ENCODE results near the gene SLC5A1. TPM values are rescaled to one million over a fixed set of nuclear protein-coding genes. Genes with fewer than 3 reads are reported as not detected.
A peak's percentile ranks its signal among the peaks of the same experiment; 100 is the strongest.

The SLC5A1 gene
- polyA plus RNA-seq, 4 donors = 29.6 to 364 (median 274) TPM

DNA sequence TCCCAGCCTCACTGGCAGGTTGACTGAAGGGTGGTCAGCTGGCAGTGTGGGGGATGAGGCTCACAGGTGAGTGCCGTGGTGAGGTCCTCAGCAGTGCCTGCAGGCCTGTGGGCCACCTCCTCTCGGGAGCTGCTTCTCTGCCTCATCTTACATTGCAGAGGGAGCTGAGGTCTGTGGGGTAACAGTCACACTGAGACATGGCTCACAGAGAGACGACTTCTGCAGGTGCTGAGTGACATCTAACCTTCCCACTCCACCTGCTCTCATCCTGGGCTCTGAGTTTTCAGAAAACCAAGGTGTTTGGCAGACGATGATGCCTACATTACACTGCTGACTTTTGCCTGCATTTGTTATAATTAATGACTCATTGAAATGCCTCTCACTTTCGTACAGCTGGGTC, 8.8 kb upstream of the SLC5A1 start:
- H3K36me3 ChIP-seq (ENCODE audit: control insufficient read depth in 3 of 3, insufficient read depth in 2 of 3, low read depth in 1 of 3, low read length in 3 of 3) = no peaks in the 10 kb centered on the region
- H3K9me3 ChIP-seq (ENCODE audit: control insufficient read depth in 2 of 2, insufficient read depth in 1 of 2, low read depth in 1 of 2, low read length in 1 of 2) = no peaks in the 10 kb centered on the region
- no peak overlapping the region for H3K4me3 ChIP-seq (ENCODE audit: low read depth in 1 of 3, low read length in 3 of 3)
- H3K4me1 ChIP-seq (ENCODE audit: control insufficient read depth in 3 of 3, insufficient read depth in 2 of 3, low read depth in 1 of 3, low read length in 2 of 3) = peaks cover 2 to 9% (median 3%) of the 10 kb centered on the region in 3 donors
- FAIRE-seq (no peak), DNase-seq (no peak)
- 52 to 64% (median 53%) methylated on average over 5 of the region's 5 CpGs for WGBS, 3 donors
- no peaks in the 10 kb centered on the region for H3K27me3 ChIP-seq (ENCODE audit: control insufficient read depth in 3 of 3, insufficient read depth in 3 of 3, low read length in 3 of 3)
- H3K27ac ChIP-seq (ENCODE audit: low read depth in 1 of 3, low read length in 2 of 3) = no peak overlapping the region

DNA sequence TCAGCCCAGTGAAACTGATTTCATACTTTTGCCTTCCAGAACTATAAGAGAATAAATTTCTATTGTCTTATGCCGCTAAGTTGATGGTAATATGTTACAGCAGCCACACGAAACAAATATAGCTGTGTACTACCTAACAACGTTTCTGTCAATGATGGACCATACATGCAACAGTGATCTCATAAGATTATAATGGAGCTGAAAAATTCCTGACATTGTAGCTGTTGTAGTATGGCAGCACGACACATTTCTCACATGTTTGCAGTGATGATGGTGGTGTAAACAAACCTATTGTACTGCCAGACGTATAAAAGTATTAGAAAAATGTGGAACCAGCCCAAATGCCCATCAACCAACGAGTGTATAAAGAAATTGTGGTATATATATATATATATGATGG, 5.8 kb upstream of the SLC5A1 start:
- H3K4me3 ChIP-seq (ENCODE audit: low read depth in 1 of 3, low read length in 3 of 3) = no peak overlapping the region
- peaks cover 0 to 5% (median 2%) of the 10 kb centered on the region in 3 donors for H3K4me1 ChIP-seq (ENCODE audit: control insufficient read depth in 3 of 3, insufficient read depth in 2 of 3, low read depth in 1 of 3, low read length in 2 of 3)
- WGBS, 3 donors = 72 to 87% (median 78%) methylated on average over 6 of the region's 6 CpGs
- H3K27ac ChIP-seq (ENCODE audit: low read depth in 1 of 3, low read length in 2 of 3) = no peak overlapping the region
- H3K27me3 ChIP-seq (ENCODE audit: control insufficient read depth in 3 of 3, insufficient read depth in 3 of 3, low read length in 3 of 3) = no peaks in the 10 kb centered on the region
- no peaks in the 10 kb centered on the region for H3K9me3 ChIP-seq (ENCODE audit: control insufficient read depth in 2 of 2, insufficient read depth in 1 of 2, low read depth in 1 of 2, low read length in 1 of 2)
- FAIRE-seq (no peak), DNase-seq (no peak)
- H3K36me3 ChIP-seq (ENCODE audit: control insufficient read depth in 3 of 3, insufficient read depth in 2 of 3, low read depth in 1 of 3, low read length in 3 of 3) = no peaks in the 10 kb centered on the region

DNA sequence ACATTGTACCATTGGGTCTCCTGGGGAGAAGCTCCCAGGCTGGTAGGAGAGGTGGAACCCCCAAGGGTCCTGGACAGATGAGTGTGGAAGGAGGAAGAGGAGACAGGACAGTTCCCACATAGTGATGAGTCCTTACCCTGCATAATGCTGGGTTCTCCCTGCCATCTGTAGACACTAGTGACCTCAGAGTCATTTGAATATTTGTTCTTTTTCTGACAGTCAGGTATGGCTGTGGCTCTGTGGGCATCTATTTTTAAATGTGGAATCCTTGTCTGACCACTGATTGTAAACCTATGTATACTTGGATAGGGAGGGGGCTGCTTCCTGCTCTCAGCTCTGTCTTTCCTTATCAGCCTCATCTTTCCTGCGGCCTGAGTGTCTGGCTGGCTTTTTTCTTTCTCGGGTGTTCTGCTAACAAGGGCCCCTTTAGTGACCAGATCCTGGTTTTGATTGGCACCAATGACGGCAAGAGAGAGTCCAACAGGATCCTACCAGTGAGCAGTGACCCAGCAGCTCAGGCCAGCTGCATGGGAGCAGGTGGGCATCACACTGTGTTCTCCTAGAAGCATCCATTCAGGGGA, 2.6 kb upstream of the SLC5A1 start:
- Histone ChIP-seq H3K4me1 (ENCODE audit: control insufficient read depth in 3 of 3, insufficient read depth in 2 of 3, low read depth in 1 of 3, low read length in 2 of 3) (peaks cover 0 to 13% (median under 1%) of the 10 kb centered on the region in 3 donors), H3K27me3 (ENCODE audit: control insufficient read depth in 3 of 3, insufficient read depth in 3 of 3, low read length in 3 of 3) (no peaks in the 10 kb centered on the region), H3K9me3 (ENCODE audit: control insufficient read depth in 2 of 2, insufficient read depth in 1 of 2, low read depth in 1 of 2, low read length in 1 of 2) (no peaks in the 10 kb centered on the region), H3K27ac (ENCODE audit: low read depth in 1 of 3, low read length in 2 of 3) (no peak overlapping the region), H3K36me3 (ENCODE audit: control insufficient read depth in 3 of 3, insufficient read depth in 2 of 3, low read depth in 1 of 3, low read length in 3 of 3) (peaks cover 0 to 6% (median 0%) of the 10 kb centered on the region in 3 donors), H3K4me3 (ENCODE audit: low read depth in 1 of 3, low read length in 3 of 3) (no peak overlapping the region)
- FAIRE-seq (no peak), DNase-seq (no peak)
- 47 to 66% (median 60%) methylated on average over 3 of the region's 3 CpGs for WGBS, 3 donors

DNA sequence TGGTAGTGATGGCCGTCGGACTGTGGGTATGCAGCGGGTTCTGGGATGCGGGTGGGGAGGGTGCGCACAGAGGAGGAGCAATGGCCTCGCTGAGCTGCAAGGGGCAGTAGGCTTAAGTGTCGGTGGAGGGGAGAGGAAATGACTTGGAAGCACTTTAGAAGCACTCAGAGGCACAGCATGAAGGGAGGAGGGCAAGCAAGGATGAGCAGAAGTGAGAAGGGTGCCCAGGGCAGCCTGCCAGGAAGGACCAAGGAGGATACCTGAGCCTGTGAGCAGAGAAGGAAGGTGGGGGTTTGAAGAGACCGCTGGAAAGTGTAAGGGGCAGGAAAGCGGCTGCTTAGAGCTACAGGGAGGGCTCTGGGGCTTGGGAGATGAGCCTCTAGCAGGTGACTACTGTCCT, 330 bp downstream of the SLC5A1 start:
- Histone ChIP-seq H3K27ac (ENCODE audit: low read depth in 1 of 3, low read length in 2 of 3) (peak overlapping the region; percentile 82 to 94 (median 91)), H3K9me3 (ENCODE audit: control insufficient read depth in 2 of 2, insufficient read depth in 1 of 2, low read depth in 1 of 2, low read length in 1 of 2) (no peaks in the 10 kb centered on the region), H3K27me3 (ENCODE audit: control insufficient read depth in 3 of 3, insufficient read depth in 3 of 3, low read length in 3 of 3) (no peaks in the 10 kb centered on the region), H3K4me1 (ENCODE audit: control insufficient read depth in 3 of 3, insufficient read depth in 2 of 3, low read depth in 1 of 3, low read length in 2 of 3) (peaks cover 0 to 17% (median 0%) of the 10 kb centered on the region in 3 donors), H3K4me3 (ENCODE audit: low read depth in 1 of 3, low read length in 3 of 3) (peak overlapping the region in 2 of 3 donors; percentile 75 to 84), H3K36me3 (ENCODE audit: control insufficient read depth in 3 of 3, insufficient read depth in 2 of 3, low read depth in 1 of 3, low read length in 3 of 3) (peaks cover 0 to 17% (median 8%) of the 10 kb centered on the region in 3 donors)
- DNase-seq = peak in 1 of 2 donors; percentile 34
- no peak for FAIRE-seq
- WGBS, 3 donors = 7 to 49% (median 13%) methylated on average over 9 of the region's 9 CpGs

DNA sequence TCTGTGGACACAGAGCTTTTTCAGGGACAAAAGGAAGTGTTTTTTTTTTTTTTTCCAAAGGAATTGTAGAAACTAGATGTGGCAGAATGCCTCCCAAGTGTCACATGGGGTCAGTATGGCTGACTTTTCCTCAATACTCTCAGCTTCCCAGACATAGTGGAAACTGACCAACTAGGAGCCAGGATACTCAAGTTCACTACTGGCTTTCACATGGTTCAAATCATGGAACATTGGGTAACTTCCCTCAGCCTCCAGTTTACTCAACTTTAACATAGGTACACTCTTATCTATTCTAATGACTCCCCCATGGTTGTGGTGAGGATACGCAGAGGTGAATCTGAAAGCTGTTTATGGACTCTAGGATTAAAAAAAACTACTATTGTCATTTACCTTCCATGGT, 1.4 kb downstream of the SLC5A1 start:
- Histone ChIP-seq H3K9me3 (ENCODE audit: control insufficient read depth in 2 of 2, insufficient read depth in 1 of 2, low read depth in 1 of 2, low read length in 1 of 2) (no peaks in the 10 kb centered on the region), H3K4me3 (ENCODE audit: low read depth in 1 of 3, low read length in 3 of 3) (peak overlapping the region in 2 of 3 donors; percentile 75 to 84), H3K27ac (ENCODE audit: low read depth in 1 of 3, low read length in 2 of 3) (peak overlapping the region; percentile 82 to 94 (median 91)), H3K4me1 (ENCODE audit: control insufficient read depth in 3 of 3, insufficient read depth in 2 of 3, low read depth in 1 of 3, low read length in 2 of 3) (peaks cover 0 to 22% (median 0%) of the 10 kb centered on the region in 3 donors), H3K27me3 (ENCODE audit: control insufficient read depth in 3 of 3, insufficient read depth in 3 of 3, low read length in 3 of 3) (no peaks in the 10 kb centered on the region), H3K36me3 (ENCODE audit: control insufficient read depth in 3 of 3, insufficient read depth in 2 of 3, low read depth in 1 of 3, low read length in 3 of 3) (peaks cover 0 to 23% (median 9%) of the 10 kb centered on the region in 3 donors)
- FAIRE-seq = no peak
- WGBS, 3 donors = 23 to 64% (median 33%) methylated on average over 1 of the region's 1 CpG
- DNase-seq = no peak

DNA sequence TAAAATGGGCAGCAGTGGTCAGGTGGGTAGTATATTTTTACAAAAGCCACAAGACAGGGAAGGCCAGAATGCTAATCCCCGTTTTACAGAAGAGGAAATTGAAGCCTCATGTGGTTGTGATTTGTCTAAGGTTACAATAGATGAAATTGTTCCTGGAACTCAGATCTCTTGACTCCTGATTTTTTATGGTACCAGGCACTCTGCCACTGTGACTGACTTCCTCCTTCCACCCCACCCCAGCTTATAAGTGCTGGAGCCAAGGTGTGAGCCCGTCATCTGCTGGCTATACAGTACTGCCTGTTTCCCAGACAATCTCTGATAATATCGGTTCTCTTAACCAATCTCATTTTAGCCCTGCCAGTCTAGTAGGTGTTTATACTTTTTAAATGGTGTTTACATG, 1.9 kb downstream of the SLC5A1 start:
- H3K9me3 ChIP-seq (ENCODE audit: control insufficient read depth in 2 of 2, insufficient read depth in 1 of 2, low read depth in 1 of 2, low read length in 1 of 2) = no peaks in the 10 kb centered on the region
- no peak for FAIRE-seq

DNA sequence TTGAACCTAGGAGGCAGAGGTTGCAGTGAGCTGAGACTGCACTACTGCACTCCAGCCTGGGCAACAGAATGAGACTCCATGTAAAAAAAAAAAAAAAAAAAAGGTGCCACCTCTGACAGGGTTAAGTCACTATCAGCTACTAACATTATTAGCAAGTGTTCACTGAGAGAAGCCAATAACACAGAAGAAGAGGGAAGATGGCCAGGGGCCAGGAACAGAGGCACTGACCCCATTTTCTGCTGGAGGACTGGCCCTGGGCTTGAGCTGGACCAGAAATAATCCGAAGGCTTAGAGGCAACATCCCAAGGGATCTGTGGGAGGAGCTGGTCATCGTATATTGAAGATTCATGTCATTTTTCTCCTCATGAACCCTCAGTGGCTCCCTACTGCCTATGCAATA, 5.0 kb downstream of the SLC5A1 start:
- Histone ChIP-seq H3K4me3 (ENCODE audit: low read depth in 1 of 3, low read length in 3 of 3) (peak overlapping the region in 1 of 3 donors; percentile 44), H3K36me3 (ENCODE audit: control insufficient read depth in 3 of 3, insufficient read depth in 2 of 3, low read depth in 1 of 3, low read length in 3 of 3) (peaks cover 0 to 48% (median 21%) of the 10 kb centered on the region in 3 donors), H3K4me1 (ENCODE audit: control insufficient read depth in 3 of 3, insufficient read depth in 2 of 3, low read depth in 1 of 3, low read length in 2 of 3) (peaks cover 4 to 47% (median 7%) of the 10 kb centered on the region in 3 donors), H3K9me3 (ENCODE audit: control insufficient read depth in 2 of 2, insufficient read depth in 1 of 2, low read depth in 1 of 2, low read length in 1 of 2) (no peaks in the 10 kb centered on the region), H3K27ac (ENCODE audit: low read depth in 1 of 3, low read length in 2 of 3) (peak overlapping the region in 1 of 3 donors; percentile 30), H3K27me3 (ENCODE audit: control insufficient read depth in 3 of 3, insufficient read depth in 3 of 3, low read length in 3 of 3) (no peaks in the 10 kb centered on the region)
- FAIRE-seq (no peak), DNase-seq (no peak)
- 59 to 76% (median 71%) methylated on average over 2 of the region's 2 CpGs for WGBS, 3 donors

More for the DNA sequence above, 1.9 kb downstream of the SLC5A1 start:
- Histone ChIP-seq H3K36me3 (ENCODE audit: control insufficient read depth in 3 of 3, insufficient read depth in 2 of 3, low read depth in 1 of 3, low read length in 3 of 3) (peaks cover 0 to 27% (median 10%) of the 10 kb centered on the region in 3 donors), H3K4me1 (ENCODE audit: control insufficient read depth in 3 of 3, insufficient read depth in 2 of 3, low read depth in 1 of 3, low read length in 2 of 3) (peaks cover 0 to 26% (median 0%) of the 10 kb centered on the region in 3 donors), H3K4me3 (ENCODE audit: low read depth in 1 of 3, low read length in 3 of 3) (peak overlapping the region in 2 of 3 donors; percentile 75 to 84), H3K27me3 (ENCODE audit: control insufficient read depth in 3 of 3, insufficient read depth in 3 of 3, low read length in 3 of 3) (no peaks in the 10 kb centered on the region), H3K27ac (ENCODE audit: low read depth in 1 of 3, low read length in 2 of 3) (peak overlapping the region; percentile 82 to 94 (median 91))
- WGBS, 3 donors = 12 to 30% (median 23%) methylated on average over 3 of the region's 3 CpGs
- DNase-seq = peak; percentile 70 to 91

DNA sequence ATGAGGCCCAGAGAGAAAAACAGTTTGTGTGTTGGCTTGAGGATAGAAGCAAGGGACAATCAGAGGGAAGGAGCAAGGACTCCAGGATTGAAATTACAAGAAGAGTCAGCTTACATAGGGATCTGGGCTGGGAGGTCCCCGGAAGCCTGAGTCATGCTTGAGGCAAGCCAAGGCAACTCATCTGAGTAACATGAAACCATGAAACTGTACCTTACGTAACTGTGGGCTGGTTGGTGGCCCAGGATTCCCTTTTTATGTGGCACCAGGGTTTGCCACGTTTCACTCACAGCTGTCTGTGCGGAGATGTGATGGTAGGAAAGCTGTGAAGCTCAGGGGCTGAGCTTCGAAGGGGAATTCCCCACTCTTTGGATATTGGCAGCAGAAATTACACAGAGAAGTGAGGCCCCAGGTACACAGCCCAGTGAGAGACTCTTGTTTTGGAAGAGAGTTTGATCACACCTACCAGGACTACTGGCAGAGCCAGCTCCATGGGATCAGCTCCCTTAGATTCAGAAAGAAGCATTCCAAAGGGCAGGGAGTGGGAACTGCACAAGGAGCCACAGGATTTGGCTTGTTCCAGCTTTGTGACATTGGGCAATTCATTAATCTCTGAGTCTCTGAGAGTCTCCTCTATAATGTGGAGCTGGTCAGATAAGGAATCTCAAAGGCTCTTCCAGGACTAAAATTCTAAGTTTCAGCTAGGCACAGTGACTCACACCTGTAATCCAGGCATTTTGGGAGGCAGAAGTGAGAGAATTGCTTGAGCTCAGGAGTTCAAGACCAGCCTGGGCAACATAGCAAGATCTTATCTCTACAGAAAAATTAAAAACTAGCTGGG, 7.8 kb downstream of the SLC5A1 start:
- 31 to 54% (median 50%) methylated on average over 5 of the region's 5 CpGs for WGBS, 3 donors
- Histone ChIP-seq H3K27ac (ENCODE audit: low read depth in 1 of 3, low read length in 2 of 3) (peak overlapping the region; percentile 15 to 85 (median 29)), H3K27me3 (ENCODE audit: control insufficient read depth in 3 of 3, insufficient read depth in 3 of 3, low read length in 3 of 3) (no peaks in the 10 kb centered on the region), H3K4me1 (ENCODE audit: control insufficient read depth in 3 of 3, insufficient read depth in 2 of 3, low read depth in 1 of 3, low read length in 2 of 3) (peaks cover 4 to 42% (median 7%) of the 10 kb centered on the region in 3 donors), H3K36me3 (ENCODE audit: control insufficient read depth in 3 of 3, insufficient read depth in 2 of 3, low read depth in 1 of 3, low read length in 3 of 3) (peaks cover 0 to 56% (median 24%) of the 10 kb centered on the region in 3 donors), H3K9me3 (ENCODE audit: control insufficient read depth in 2 of 2, insufficient read depth in 1 of 2, low read depth in 1 of 2, low read length in 1 of 2) (no peaks in the 10 kb centered on the region), H3K4me3 (ENCODE audit: low read depth in 1 of 3, low read length in 3 of 3) (no peak overlapping the region)
- peak; percentile 46 to 48 for DNase-seq
- FAIRE-seq = no peak

Measured in small intestine (tissue), 7 donors.